ENCODE data around the gene TAS2R19. TPM values are rescaled to one million over a fixed set of nuclear protein-coding genes. Genes with fewer than 3 reads are reported as not detected.
"Not testable (repeated sequence)": the region's sequence is repeated elsewhere in the genome, so short reads cannot be mapped to it uniquely, and the experiment has no call there.

The TAS2R19 gene
- total RNA-seq, 1 experiment from 2014 or later, result 2.6 TPM

GRCh38 chr12:11067514-11067913, 45.1 kb upstream of the TAS2R19 start:
- Histone ChIP-seq H3K56ac (ENCODE audit: insufficient read length, low read depth, low read length) (no peak overlapping the region), H3K9ac (ENCODE audit: extremely low read depth, insufficient read length, low read length) (no peak overlapping the region), H4K8ac (replicated peaks; ENCODE audit: insufficient read length, low read depth, low read length) (no peak overlapping the region), H3K23ac (ENCODE audit: insufficient read length, low read depth, low read length) (no peak overlapping the region), H3K79me1 (ENCODE audit: insufficient read depth, low read depth, low read length, poor library complexity, severe bottlenecking) (no peaks in the 10 kb centered on the region), H3K4me1 (ENCODE audit: insufficient read depth, low read length) (no peaks in the 10 kb centered on the region; the same call in 1 of the 2 replicates), H4K20me1 (ENCODE audit: control insufficient read depth, insufficient read depth, insufficient read length) (no peaks in the 10 kb centered on the region), H2BK12ac (ENCODE audit: insufficient read length, low read depth, low read length) (no peak overlapping the region), H2BK5ac (ENCODE audit: insufficient read length, low read length) (no peak overlapping the region), H3K4me2 (ENCODE audit: insufficient read depth, insufficient read length, low read length) (no peak overlapping the region), H3T11ph (ENCODE audit: low read length) (no peak overlapping the region), H2AFZ (ENCODE audit: low read length) (no peak overlapping the region), H3K9me3 (ENCODE audit: control insufficient read depth, low read depth, low read length) (no peaks in the 10 kb centered on the region), H3K23me2 (ENCODE audit: insufficient read length, low read depth, low read length, poor library complexity, severe bottlenecking) (no peaks in the 10 kb centered on the region), H3K4ac (ENCODE audit: low read depth, low read length) (no peak overlapping the region), H3K79me2 (ENCODE audit: insufficient read depth, low read length) (peaks cover 2% of the 10 kb centered on the region; the same call in 1 of the 2 replicates), H2BK15ac (ENCODE audit: low read depth, low read length) (no peak overlapping the region), H4K91ac (ENCODE audit: insufficient read length, low read depth, low read length) (no peak overlapping the region), H3K18ac (ENCODE audit: insufficient read length, low read depth, low read length) (no peak overlapping the region), H3K27ac (ENCODE audit: insufficient read length, low read depth, low read length) (no peak overlapping the region), H4K5ac (ENCODE audit: insufficient read length, low read depth, low read length) (no peak overlapping the region), H2BK120ac (ENCODE audit: low read depth, low read length, poor library complexity, severe bottlenecking) (no peak overlapping the region), H2BK20ac (ENCODE audit: low read depth, low read length, poor library complexity, severe bottlenecking) (no peak overlapping the region), H3K14ac (ENCODE audit: insufficient read depth, low read length) (no peak overlapping the region), H2AK5ac (ENCODE audit: insufficient read length, low read length) (no peak overlapping the region), H3K27me3 (ENCODE audit: insufficient read depth, low read length) (no peaks in the 10 kb centered on the region; the same call in 1 of the 2 replicates)
- TF ChIP-seq CTCF (conservative IDR thresholded peaks at IDR 0.05), result no peak
- H3K4me3 Mint-ChIP-seq, result no peak overlapping the region
- no CpG with 5 or more reads among the region's 2 CpGs for WGBS (ENCODE audit: extremely low coverage, insufficient read length, low lambda C conversion rate)
- peaks cover 17% of the 10 kb centered on the region in 2 experiments for H3K4me1 Mint-ChIP-seq
- H3K27ac Mint-ChIP-seq, result no peak overlapping the region
- H3K27me3 Mint-ChIP-seq (ENCODE audit: low read depth), result no peaks in the 10 kb centered on the region; the same call in 1 of the 2 replicates
- peaks cover 0 to 2% (median 0%) of the 10 kb centered on the region in 3 experiments; a peak in 3 of 7 replicates for H3K36me3 Mint-ChIP-seq (ENCODE audit: insufficient read depth in 1 of 3, low read depth in 3 of 3)
- DNase-seq, result no peak
- H3K9me3 Mint-ChIP-seq, result no peaks in the 10 kb centered on the region

- not testable (repeated sequence) for H3K9ac ChIP-seq (ENCODE audit: extremely low read depth, insufficient read length, low read length); H2AK5ac ChIP-seq (ENCODE audit: insufficient read length, low read length); H4K5ac ChIP-seq (ENCODE audit: insufficient read length, low read depth, low read length); H3K4me3 Mint-ChIP-seq; H2BK5ac ChIP-seq (ENCODE audit: insufficient read length, low read length); H3K4me1 ChIP-seq (ENCODE audit: insufficient read depth, low read length); H4K8ac ChIP-seq (replicated peaks; ENCODE audit: insufficient read length, low read depth, low read length); DNase-seq; H3K14ac ChIP-seq (ENCODE audit: insufficient read depth, low read length); H2AFZ ChIP-seq (ENCODE audit: low read length); H3K56ac ChIP-seq (ENCODE audit: insufficient read length, low read depth, low read length); H3K27ac ChIP-seq (ENCODE audit: insufficient read length, low read depth, low read length); H3K23me2 ChIP-seq (ENCODE audit: insufficient read length, low read depth, low read length, poor library complexity, severe bottlenecking); H3K27me3 ChIP-seq (ENCODE audit: insufficient read depth, low read length); H2BK20ac ChIP-seq (ENCODE audit: low read depth, low read length, poor library complexity, severe bottlenecking); H4K91ac ChIP-seq (ENCODE audit: insufficient read length, low read depth, low read length); H3K18ac ChIP-seq (ENCODE audit: insufficient read length, low read depth, low read length); H3K4me2 ChIP-seq (ENCODE audit: insufficient read depth, insufficient read length, low read length); H3K79me1 ChIP-seq (ENCODE audit: insufficient read depth, low read depth, low read length, poor library complexity, severe bottlenecking); H2BK120ac ChIP-seq (ENCODE audit: low read depth, low read length, poor library complexity, severe bottlenecking); H3T11ph ChIP-seq (ENCODE audit: low read length); H3K79me2 ChIP-seq (ENCODE audit: insufficient read depth, low read length); H3K36me3 Mint-ChIP-seq (ENCODE audit: insufficient read depth in 1 of 3, low read depth in 3 of 3); H2BK15ac ChIP-seq (ENCODE audit: low read depth, low read length); H3K23ac ChIP-seq (ENCODE audit: insufficient read length, low read depth, low read length); H3K9me3 ChIP-seq (ENCODE audit: control insufficient read depth, low read depth, low read length); H4K20me1 ChIP-seq (ENCODE audit: control insufficient read depth, insufficient read depth, insufficient read length); H3K27me3 Mint-ChIP-seq (ENCODE audit: low read depth); H3K4me1 Mint-ChIP-seq; H3K4ac ChIP-seq (ENCODE audit: low read depth, low read length); H3K9me3 Mint-ChIP-seq; H2BK12ac ChIP-seq (ENCODE audit: insufficient read length, low read depth, low read length)
- no CpG with 5 or more reads among the region's 1 CpG for WGBS (ENCODE audit: extremely low coverage, insufficient read length, low lambda C conversion rate)
- H3K27ac Mint-ChIP-seq, result peak within 1 kb of the TSS in 1 of 3 experiments; percentile 14; a peak in 1 of 7 replicates
These were observed 39.8 kb upstream of the TAS2R19 start, which contains the start of gene TAS2R46 for GRCh38 chr12:11062194-11062593. Gene TAS2R46 (minus strand): TSS chr12:11062294. CDS start chr12:11062294, 0 bp downstream.
